ENCODE results near the gene ITPRIPL2.
A peak's percentile ranks its signal among the peaks of the same experiment; 100 is the strongest.

The ITPRIPL2 gene

DNA sequence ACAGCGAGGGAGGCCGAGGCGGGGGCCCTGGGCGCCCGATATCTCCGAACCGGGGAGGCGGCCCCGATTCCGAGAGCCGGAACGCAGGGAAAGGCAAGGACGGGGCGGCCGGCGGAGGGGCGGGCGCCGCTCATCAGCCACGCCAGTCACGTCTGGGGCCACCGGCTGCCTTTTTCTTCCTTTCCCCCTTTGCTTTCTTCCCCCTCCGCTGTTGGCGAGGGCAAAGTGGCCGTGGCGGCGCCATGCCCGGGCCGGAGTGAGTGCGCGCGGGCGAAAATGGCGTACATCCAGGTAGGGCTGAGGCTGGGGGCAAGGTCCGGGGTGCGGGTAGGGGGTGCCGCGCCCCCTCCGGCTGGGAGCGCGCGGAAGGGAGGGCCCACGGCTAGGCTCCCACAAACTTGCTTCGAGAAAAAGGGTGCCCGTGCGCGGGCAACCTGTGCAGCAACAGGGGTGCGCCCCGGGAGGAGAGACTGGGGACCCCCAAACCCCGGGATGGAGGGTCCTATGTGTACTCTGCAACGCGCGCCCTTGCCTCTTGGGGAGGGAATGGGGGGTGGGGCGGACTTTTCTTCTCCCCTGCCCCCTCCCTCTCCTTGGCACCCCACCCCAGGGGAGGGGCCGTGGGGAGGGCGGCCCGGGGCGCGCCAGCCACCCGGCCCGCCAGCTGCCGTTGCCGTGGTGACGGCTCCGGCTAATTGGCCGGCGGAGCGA lies 54.8 kb downstream of the ITPRIPL2 start:
- intact Hi-C loops (cut with DNase I) = loop anchor here (5.0 to 10.0 kb wide), 3 partner anchors 54 to 209 kb away; partner anchors contain the start of gene ITPRIPL2
- peak in 7 of 10 donors; percentile 31 to 90 (median 41) for DNase-seq

GRCh38 chr16:19169082-19169639 lies 55.4 kb downstream of the ITPRIPL2 start:
- intact Hi-C loops (cut with DNase I) = loop anchor here (5.0 to 10.0 kb wide), 3 partner anchors 54 to 208 kb away; partner anchors contain the start of gene ITPRIPL2
- DNase-seq = peak in 2 of 10 donors; percentile 40 to 89

GRCh38 chr16:19170043-19170655 lies 56.4 kb downstream of the ITPRIPL2 start:
- no peak for DNase-seq
- intact Hi-C loops (cut with DNase I) = no loop called here

All from posterior cingulate gyrus (tissue), 11 donors.